Measurements from ENCODE around the gene LEMD3. TPM values are rescaled to one million over a fixed set of nuclear protein-coding genes. Genes with fewer than 3 reads are reported as not detected.

LEMD3 gene
- total and polyA plus RNA-seq, 2 of the 8 experiments (the other 6 are each of a cell fraction or from before 2014, with no cell fraction given): 5.8 to 33.2 TPM

- H3K4me3 ChIP-seq (ENCODE audit: extremely low read depth in 1 of 4, insufficient read depth in 2 of 4, low read depth in 3 of 4, low read length in 4 of 4): no peak overlapping the region
- no peak overlapping the region for H4K8ac ChIP-seq (ENCODE audit: extremely low read depth, insufficient read depth, low read length)
- no peak overlapping the region for H3K27ac ChIP-seq (ENCODE audit: low read depth, low read length)
- DNase-seq (ENCODE audit: low read depth in 1 of 2, low spot score in 2 of 2) (no peak), FAIRE-seq (no peak)
- H3K18ac ChIP-seq (ENCODE audit: extremely low read depth, low read length): no peak overlapping the region
- no peaks in the 10 kb centered on the region for H3K9me3 ChIP-seq (ENCODE audit: insufficient read depth in 2 of 2, low read depth in 1 of 2, low read length in 1 of 2)
- H3K27me3 ChIP-seq (replicated peaks in 1 of 4; ENCODE audit: control insufficient read depth in 3 of 4, extremely low read depth in 1 of 4, insufficient read depth in 3 of 4, low read length in 3 of 4): no peaks in the 10 kb centered on the region
- H3K4me1 ChIP-seq (replicated peaks in 1 of 4; ENCODE audit: control insufficient read depth in 3 of 4, insufficient read depth in 4 of 4, low read length in 3 of 4): no peaks in the 10 kb centered on the region
- H3K56ac ChIP-seq (replicated peaks; ENCODE audit: insufficient read length, low read depth, low read length): no peak overlapping the region
- no peak overlapping the region for H2BK20ac ChIP-seq (ENCODE audit: low read length)
- no peak overlapping the region for H2BK120ac ChIP-seq (replicated peaks; ENCODE audit: low read depth, low read length)
- no peak overlapping the region for H2AFZ ChIP-seq (ENCODE audit: low read length)
- no peaks in the 10 kb centered on the region for H4K20me1 ChIP-seq (replicated peaks in 1 of 2; ENCODE audit: control insufficient read depth in 1 of 2, insufficient read depth in 2 of 2, low read length in 2 of 2)
- no peak overlapping the region for H3K4me2 ChIP-seq (ENCODE audit: insufficient read depth in 1 of 2, low read depth in 2 of 2, low read length in 2 of 2)
- no peak overlapping the region for H3K4ac ChIP-seq (replicated peaks; ENCODE audit: insufficient read length, low read depth, low read length)
- no peak overlapping the region for H4K5ac ChIP-seq (ENCODE audit: insufficient read length, low read depth, low read length)
- no peak overlapping the region for H4K91ac ChIP-seq (replicated peaks; ENCODE audit: insufficient read length, low read length)
- no peaks in the 10 kb centered on the region for H3K36me3 ChIP-seq (ENCODE audit: control insufficient read depth in 2 of 4, insufficient read depth in 4 of 4, low read length in 3 of 4)
- no peak overlapping the region for H3K14ac ChIP-seq (ENCODE audit: insufficient read length)
- no peaks in the 10 kb centered on the region for H3K79me2 ChIP-seq (ENCODE audit: control insufficient read depth in 1 of 2, insufficient read depth in 2 of 2, low read length in 2 of 2)
- no peaks in the 10 kb centered on the region; the same call in 1 of the 2 replicates for H3K23me2 ChIP-seq (ENCODE audit: low read depth, low read length)
- H3K9ac ChIP-seq (replicated peaks in 1 of 4; ENCODE audit: extremely low read depth in 1 of 4, low read depth in 3 of 4, low read length in 3 of 4): no peak overlapping the region
- POLR2A ChIA-PET (ENCODE audit: partially characterized antibody): no interaction called here
- no peaks in the 10 kb centered on the region for H3K79me1 ChIP-seq (ENCODE audit: low read depth, low read length)
- WGBS, 2 experiments (ENCODE audit: extremely low coverage in 1 of 2, insufficient coverage in 1 of 2, insufficient read length in 1 of 2, insufficient replicate concordance in 2 of 2, low coverage in 1 of 2, low lambda C conversion rate in 2 of 2, missing lambda C conversion rate in 1 of 2): 100% methylated on average over 1 of the region's 1 CpG; no CpG with 5 or more reads in 1 of the 2 experiments
- H2BK15ac ChIP-seq (ENCODE audit: low read length): no peak overlapping the region
- H3K23ac ChIP-seq (ENCODE audit: insufficient read length): no peak overlapping the region
- CTCF ChIA-PET (ENCODE audit: partially characterized antibody): interaction anchor here (0.6 to 2.1 kb wide), 4 partner anchors 11 to 412 kb away, joined by 3 to 4 read pairs (median 4); no protein-coding TSS in a partner anchor
- no peak overlapping the region for H2BK5ac ChIP-seq (ENCODE audit: low read depth, low read length)
- H2BK12ac ChIP-seq (ENCODE audit: low read depth, low read length): no peak overlapping the region
- no peak overlapping the region for H2AK5ac ChIP-seq (ENCODE audit: low read depth, low read length)
- TF ChIP-seq CREB1 (IDR thresholded peaks at IDR 0.05) (no peak), TAF7 (optimal IDR thresholded peaks at IDR 0.05; ENCODE audit: borderline replicate concordance, low read depth, low read length) (no peak), MAFK (IDR thresholded peaks at IDR 0.05; ENCODE audit: low read depth, low read length) (no peak), SP2 (IDR thresholded peaks at IDR 0.05; ENCODE audit: low read length) (no peak)
Measured at GRCh38 chr12:65293735-65294134, 124.4 kb downstream of the LEMD3 start.

All from H1 (cell line).